IMR-90 (cell line): ENCODE data around the gene MPI. TPM values are rescaled to one million over a fixed set of nuclear protein-coding genes. Genes with fewer than 3 reads are reported as not detected.
A peak's percentile ranks its signal among the peaks of the same experiment; 100 is the strongest.

Source experiments
- ATAC-seq: fragments of 200-7000 bp; cut with Tn5 transposase; 2 replicates; pipeline ENCODE4 v1.9.1; 2020; ENCODE audit warnings: low read depth, mild to moderate bottlenecking, moderate library complexity
- BruUV-seq: library from RNA; stranded (reverse); fragments of 400-500 nt; replicated peaks from 2 replicates; lab custom pipeline; 2021; lab: Mats Ljungman, UMichigan
- CTCF ChIA-PET: fragments of 300-600 bp; formaldehyde crosslinking; extraction: SDS; loops from one replicate; lab custom pipeline; 2021; ENCODE audit warnings: antibody characterized with exemption; lab: Yijun Ruan, JAX
- POLR2A ChIA-PET: fragments of 300-600 bp; sonication (Branson Sonifier 250); formaldehyde crosslinking; loops from one replicate; lab custom pipeline; 2022; ENCODE audit warnings: antibody characterized with exemption; ENCODE audit not compliant: unreplicated experiment; lab: Charles Lee
- DNase-seq: peaks from one replicate; pipeline ENCODE4 v3.0.0; 2013
- H2AFZ ChIP-seq: replicated peaks from 2 replicates; pipeline ENCODE3; 2013; ENCODE audit warnings: low read length, mild to moderate bottlenecking; ENCODE audit not compliant: poor library complexity
- H2AK5ac ChIP-seq: 2 replicates; pipeline ENCODE4 v1.6.1; 2013; ENCODE audit warnings: low read depth, low read length, inconsistent platforms
- H2AK9ac ChIP-seq: replicated peaks from 2 replicates; pipeline ENCODE3; 2013; ENCODE audit warnings: mild to moderate bottlenecking, low read depth, low read length, moderate library complexity; ENCODE audit not compliant: poor library complexity
- H2BK120ac ChIP-seq: 2 replicates; pipeline ENCODE4 v1.6.1; 2013; ENCODE audit warnings: low read depth, low read length, inconsistent platforms
- H2BK15ac ChIP-seq: 3 replicates; pipeline ENCODE4 v1.6.1; 2013; ENCODE audit warnings: low read depth, low read length, inconsistent platforms
- H2BK20ac ChIP-seq: 2 replicates; pipeline ENCODE4 v1.6.1; 2013; ENCODE audit warnings: low read depth, mild to moderate bottlenecking, inconsistent platforms, low read length, moderate library complexity
- H2BK5ac ChIP-seq: 2 replicates; pipeline ENCODE4 v1.6.1; 2013; ENCODE audit warnings: mild to moderate bottlenecking, low read depth, low read length, inconsistent platforms; ENCODE audit not compliant: poor library complexity, severe bottlenecking
- H3K14ac ChIP-seq: replicated peaks from 2 replicates; pipeline ENCODE4 v1.6.1; 2013; ENCODE audit warnings: low read depth, low read length, inconsistent platforms
- H3K18ac ChIP-seq: 2 replicates; pipeline ENCODE4 v1.6.1; 2013; ENCODE audit warnings: low read depth, low read length, control low read depth
- H3K23ac ChIP-seq: 2 replicates; pipeline ENCODE4 v1.6.1; 2013; ENCODE audit warnings: low read depth, low read length, inconsistent platforms
- H3K27ac ChIP-seq: 2 replicates; pipeline ENCODE4 v1.5.1; 2013; ENCODE audit warnings: mild to moderate bottlenecking, control low read depth, low read length; ENCODE audit not compliant: insufficient read depth
- H3K27me3 ChIP-seq: 2 replicates; pipeline ENCODE4 v1.6.1; 2013; ENCODE audit warnings: low read length; ENCODE audit not compliant: control insufficient read depth, insufficient read depth
- H3K36me3 ChIP-seq: 2 replicates; pipeline ENCODE4 v1.6.1; 2013; ENCODE audit warnings: low read length, mixed read lengths; ENCODE audit not compliant: control insufficient read depth, insufficient read depth
- H3K4ac ChIP-seq: 2 replicates; pipeline ENCODE4 v1.6.1; 2013; ENCODE audit warnings: low read depth, low read length, inconsistent platforms
- H3K4me1 ChIP-seq: 2 replicates; pipeline ENCODE4 v1.6.1; 2013; ENCODE audit warnings: low read length, mixed read lengths; ENCODE audit not compliant: control insufficient read depth, insufficient read depth
- H3K4me2 ChIP-seq: 2 replicates; pipeline ENCODE4 v1.6.1; 2013; ENCODE audit warnings: low read depth, mild to moderate bottlenecking, control low read depth, low read length, moderate library complexity
- H3K4me3 ChIP-seq: 2 replicates; pipeline ENCODE4 v1.5.1; 2013; ENCODE audit warnings: low read depth, mild to moderate bottlenecking, control low read depth, low read length, moderate library complexity; ENCODE audit not compliant: insufficient read depth
- H3K56ac ChIP-seq: 2 replicates; pipeline ENCODE4 v1.6.1; 2013; ENCODE audit warnings: low read length, inconsistent platforms; ENCODE audit not compliant: insufficient read depth; ENCODE audit errors: extremely low read depth
- H3K79me1 ChIP-seq, 2 experiments: 2 replicates each; pipeline ENCODE4 v1.6.1; 2013; ENCODE audit warnings: low read length in 2 of 2, inconsistent platforms in 1 of 2, low read depth in 1 of 2
- H3K9ac ChIP-seq: 2 replicates; pipeline ENCODE4 v1.6.1; 2013; ENCODE audit warnings: low read depth, low read length, control low read depth
- H3K9me1 ChIP-seq: 2 replicates; pipeline ENCODE4 v1.6.1; 2013; ENCODE audit warnings: low read length, inconsistent platforms; ENCODE audit not compliant: insufficient read depth
- H3K9me3 ChIP-seq: 2 replicates; pipeline ENCODE4 v1.6.1; 2013; ENCODE audit warnings: low read length; ENCODE audit not compliant: control insufficient read depth, insufficient read depth
- H4K20me1 ChIP-seq: 2 replicates; pipeline ENCODE4 v1.6.1; 2013; ENCODE audit warnings: low read length, inconsistent platforms; ENCODE audit not compliant: insufficient read depth
- H4K5ac ChIP-seq: 2 replicates; pipeline ENCODE4 v1.6.1; 2013; ENCODE audit warnings: mild to moderate bottlenecking, low read depth, low read length, control low read depth
- H4K8ac ChIP-seq, 2 experiments: 2 replicates each; pipeline ENCODE4 v1.6.1; 2013; ENCODE audit warnings: low read depth in 2 of 2, low read length in 2 of 2, control low read depth in 1 of 2, inconsistent platforms in 1 of 2
- H4K91ac ChIP-seq: 2 replicates; pipeline ENCODE4 v1.6.1; 2013; ENCODE audit warnings: low read depth, low read length, inconsistent platforms; ENCODE audit not compliant: insufficient read depth
- BHLHE40 ChIP-seq: fragments of 150-350 bp; IDR thresholded peaks from 2 replicates; pipeline ENCODE4 v1.6.1; 2016; ENCODE audit warnings: mild to moderate bottlenecking, low read depth, low read length
- CEBPB ChIP-seq: IDR thresholded peaks from 2 replicates; pipeline ENCODE4 v1.6.1; 2012; ENCODE audit warnings: low read depth, low read length, improper control_type of control experiment
- CHD1 ChIP-seq: IDR thresholded peaks from 2 replicates; pipeline ENCODE4 v1.6.1; 2012; ENCODE audit warnings: low read depth, low read length, improper control_type of control experiment
- ELK1 ChIP-seq: fragments of 150-350 bp; IDR thresholded peaks from 2 replicates; pipeline ENCODE4 v1.6.1; 2016; ENCODE audit warnings: low read depth, mild to moderate bottlenecking, low read length, moderate library complexity, borderline replicate concordance
- NFE2L2 ChIP-seq: fragments of 150-350 bp; IDR thresholded peaks from 2 replicates; pipeline ENCODE4 v1.6.1; 2016; ENCODE audit warnings: low read depth, mild to moderate bottlenecking, low read length
- POLR2A ChIP-seq: IDR thresholded peaks from 2 replicates; pipeline ENCODE4 v1.6.1; 2012; ENCODE audit warnings: mild to moderate bottlenecking, low read depth, low read length
- RAD21 ChIP-seq: IDR thresholded peaks from 2 replicates; pipeline ENCODE4 v1.6.1; 2012; ENCODE audit warnings: low read length, improper control_type of control experiment
- SMC3 ChIP-seq: fragments of 150-350 bp; IDR thresholded peaks from 2 replicates; pipeline ENCODE4 v1.6.1; 2016; ENCODE audit warnings: low read depth, mild to moderate bottlenecking, antibody characterized with exemption, low read length, moderate library complexity
- WGBS, 2 experiments: methylation state at CpG; one replicate each; pipeline versions ENCODE4 v1.1.5 to v1.1.7; 2013; ENCODE audit warnings: missing lambda C conversion rate in 2 of 2; ENCODE audit not compliant: insufficient read length in 1 of 2; ENCODE audit errors: extremely low coverage in 2 of 2; 5-methylcytosine and 5-hydroxymethylcytosine counted together
- dilution Hi-C: fragments of 300-500 bp; cut with HindIII; formaldehyde crosslinking; loops from one replicate; pipeline ENCODE4 v1.14.3; 2018; ENCODE audit warnings: low sequenced_read_pairs; ENCODE audit not compliant: unreplicated experiment
- in situ Hi-C: fragments of 300-500 bp; cut with MboI; formaldehyde crosslinking; loops from 3 replicates; pipeline ENCODE4 v1.14.3; 2019; ENCODE audit warnings: low sequenced_read_pairs, inconsistent platforms, mixed read lengths
- intact Hi-C: fragments of 100-400 bp; cut with micrococcal nuclease; formaldehyde crosslinking; loops from 2 replicates; pipeline ENCODE4 v1.10.0; 2022
- polyA plus RNA-seq, 3 experiments: library from polyadenylated mRNA; depleted of rRNA; stranded (reverse); fragments of >200 nt; gene quantifications; 2 replicates each; pipeline ENCODE4 v1.2.3, GENCODE V29; 2012; ENCODE audit warnings: low replicate concordance in 1 of 3
- total RNA-seq: library from RNA; depleted of rRNA; stranded (reverse); fragments of >200 nt; gene quantifications from 2 replicates; pipeline ENCODE4 v1.2.3, GENCODE V29; 2012
- TF ChIP-seq, protein P1 (sequence below): fragments of 150-350 bp; IDR thresholded peaks from 2 replicates; pipeline ENCODE4 v1.6.1; 2017; ENCODE audit warnings: mild to moderate bottlenecking, antibody characterized with exemption, low read length, low read depth

MPI gene
- total and polyA plus RNA-seq, 2 of the 4 experiments (the other 2 are of a cell fraction) = 80.1 to 91.8 TPM

DNA sequence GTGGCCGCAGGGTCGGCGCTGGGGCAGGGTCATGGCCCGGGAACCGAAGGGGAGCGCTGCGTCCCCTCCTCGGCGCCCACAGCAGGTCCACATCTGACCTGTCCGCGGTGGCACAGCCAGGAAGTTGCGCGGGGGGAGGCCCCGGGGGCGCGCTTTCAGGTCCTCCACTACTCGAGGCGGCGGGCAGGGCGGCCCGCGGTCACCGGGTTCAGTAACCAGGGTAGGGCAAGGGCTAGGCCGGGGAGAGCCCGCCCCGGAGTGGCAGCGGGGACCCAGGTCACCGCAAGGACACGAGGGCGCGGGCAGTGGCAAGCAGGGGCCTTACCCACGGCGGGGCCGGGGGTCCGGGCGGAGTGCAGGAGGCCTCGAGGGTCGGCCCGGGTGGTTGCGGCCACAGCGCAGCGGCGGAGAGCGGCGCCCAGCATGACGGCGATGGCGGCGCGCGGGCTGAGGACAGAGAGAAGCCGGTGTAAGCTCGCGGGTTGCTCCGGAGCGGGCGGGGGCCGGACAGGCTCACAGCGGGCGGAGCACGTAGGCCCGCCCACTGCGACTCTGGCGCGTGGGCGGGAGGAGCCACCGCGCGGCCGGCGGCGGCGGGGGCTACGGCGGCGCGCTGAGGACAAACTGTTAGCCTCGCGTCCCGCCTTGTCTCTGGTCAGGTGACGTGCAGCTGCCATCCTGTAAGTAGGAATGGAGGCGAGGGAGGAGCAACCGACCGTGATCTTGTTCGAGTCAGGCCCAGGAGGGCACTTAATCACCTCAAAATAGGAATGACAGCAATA, 47.9 kb downstream of the MPI start, which contains the start of gene COX5A (continued):
- TF ChIP-seq, protein P1, sequence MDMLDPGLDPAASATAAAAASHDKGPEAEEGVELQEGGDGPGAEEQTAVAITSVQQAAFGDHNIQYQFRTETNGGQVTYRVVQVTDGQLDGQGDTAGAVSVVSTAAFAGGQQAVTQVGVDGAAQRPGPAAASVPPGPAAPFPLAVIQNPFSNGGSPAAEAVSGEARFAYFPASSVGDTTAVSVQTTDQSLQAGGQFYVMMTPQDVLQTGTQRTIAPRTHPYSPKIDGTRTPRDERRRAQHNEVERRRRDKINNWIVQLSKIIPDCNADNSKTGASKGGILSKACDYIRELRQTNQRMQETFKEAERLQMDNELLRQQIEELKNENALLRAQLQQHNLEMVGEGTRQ = peak; percentile 95
- TF ChIP-seq POLR2A = peak; percentile 91

GRCh38 chr15:74950078-74950908, 60.5 kb downstream of the MPI start:
- WGBS, 2 experiments = no CpG with 5 or more reads among the region's 7 CpGs
- H2BK5ac ChIP-seq = no peak overlapping the region
- no TSS peak for BruUV-seq
- H2BK15ac ChIP-seq = no peak overlapping the region
- H3K18ac ChIP-seq = no peak overlapping the region
- no peak overlapping the region for H4K5ac ChIP-seq
- intact Hi-C loops = loop anchor here (1.0 to 10.0 kb wide), 4 partner anchors 49 to 575 kb away; no protein-coding TSS in a partner anchor
- ChIA-PET CTCF (interaction anchor here (0.6 to 1.4 kb wide), 8 partner anchors 9 to 311 kb away, joined by 3 to 9 read pairs (median 4); no protein-coding TSS in a partner anchor), POLR2A (interaction anchor here (1.0 kb wide), 1 partner anchor 11 kb away, joined by 6 read pairs; no protein-coding TSS in a partner anchor)
- dilution Hi-C loops = no loop called here
- no peak overlapping the region for H2AK9ac ChIP-seq
- H2BK120ac ChIP-seq = no peak overlapping the region
- H3K79me1 ChIP-seq = no peaks in the 10 kb centered on the region
- in situ Hi-C loops = no loop called here
- peak; percentile 70 for ATAC-seq
- no peak overlapping the region for H2AK5ac ChIP-seq
- no peak overlapping the region for H3K14ac ChIP-seq
- no peak overlapping the region for H3K23ac ChIP-seq
- no peaks in the 10 kb centered on the region for H4K20me1 ChIP-seq
- no peak overlapping the region for H2AFZ ChIP-seq
- no peak overlapping the region for H3K4me2 ChIP-seq
- H3K36me3 ChIP-seq = no peaks in the 10 kb centered on the region
- no peak overlapping the region for H3K4ac ChIP-seq
- no peak overlapping the region for H2BK20ac ChIP-seq
- H4K8ac ChIP-seq = no peak overlapping the region
- peak; percentile 67 for DNase-seq
- no peak overlapping the region for H3K56ac ChIP-seq
- no peak overlapping the region for H3K9ac ChIP-seq
- H3K27ac ChIP-seq = no peak overlapping the region
- no peak overlapping the region for H3K4me3 ChIP-seq
- H3K9me1 ChIP-seq = no peaks in the 10 kb centered on the region
- peaks cover 5% of the 10 kb centered on the region; the same call in 1 of the 2 replicates for H3K4me1 ChIP-seq
- no peak overlapping the region for H4K91ac ChIP-seq
- H3K9me3 ChIP-seq = no peaks in the 10 kb centered on the region
- H3K27me3 ChIP-seq = peaks cover 3% of the 10 kb centered on the region
- no peak for TF ChIP-seq CHD1
- no peak for TF ChIP-seq ELK1
- TF ChIP-seq BHLHE40 = no peak
- TF ChIP-seq RAD21 = peak; percentile 94
- TF ChIP-seq, protein P1 = no peak; the same call in 1 of the 2 replicates
- no peak for TF ChIP-seq NFE2L2
- TF ChIP-seq POLR2A = no peak; the same call in 1 of the 2 replicates
- TF ChIP-seq CEBPB = peak; percentile 92
- peak; percentile 77 for TF ChIP-seq SMC3
